HEK293 (cell line): Measurements from ENCODE around the gene P2RX7.

Experiments used
- HOXA7 ChIP-seq: sonication (generic); formaldehyde crosslinking; IDR thresholded peaks from 2 replicates; pipeline ENCODE4 v1.8.1; 2022; ENCODE audit warnings: missing genetic modification reagents, borderline replicate concordance
- ZBTB17 ChIP-seq: fragments of 450-650 bp; formaldehyde crosslinking; IDR thresholded peaks from 2 replicates; pipeline ENCODE4 v1.5.1; 2016; ENCODE audit warnings: missing biosample characterization, missing genetic modification characterization
- ZNF146 ChIP-seq: fragments of 450-650 bp; formaldehyde crosslinking; IDR thresholded peaks from 2 replicates; pipeline ENCODE4 v1.5.1; 2016; ENCODE audit warnings: missing biosample characterization, missing genetic modification characterization
- ZNF155 ChIP-seq: fragments of 450-650 bp; formaldehyde crosslinking; IDR thresholded peaks from 2 replicates; pipeline ENCODE4 v1.5.1; 2016; ENCODE audit warnings: missing biosample characterization, missing genetic modification characterization
- TF ChIP-seq, protein P1 (sequence below): fragments of 450-650 bp; formaldehyde crosslinking; IDR thresholded peaks from 2 replicates; pipeline ENCODE4 v1.5.1; 2016; ENCODE audit warnings: missing biosample characterization, missing genetic modification characterization

DNA sequence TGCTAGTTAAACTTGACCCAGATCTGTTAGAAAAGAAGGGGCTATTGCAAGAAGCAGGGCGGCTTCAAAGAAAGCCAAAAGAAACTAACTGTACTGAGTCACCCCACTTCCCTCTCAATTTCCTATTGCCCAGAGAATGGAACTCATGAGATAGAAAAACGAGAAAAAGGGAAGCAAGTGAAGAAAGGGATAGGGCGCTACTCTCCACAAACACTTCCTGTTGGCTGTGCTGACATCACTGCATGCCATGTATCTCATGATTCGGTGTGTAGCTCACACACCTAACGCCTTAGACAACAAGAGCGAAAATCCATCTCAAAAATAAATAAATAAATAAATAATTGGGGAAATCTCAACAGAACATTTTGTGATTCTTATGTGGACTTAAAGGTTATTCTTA is 64.2 kb downstream of the P2RX7 start:
- TF ChIP-seq ZNF155 (tag by site-specific recombination) (no peak), ZBTB17 (tag by site-specific recombination) (no peak), ZNF146 (no peak), HOXA7 (CRISPR knock-in tag) (no peak)
- TF ChIP-seq, protein P1, sequence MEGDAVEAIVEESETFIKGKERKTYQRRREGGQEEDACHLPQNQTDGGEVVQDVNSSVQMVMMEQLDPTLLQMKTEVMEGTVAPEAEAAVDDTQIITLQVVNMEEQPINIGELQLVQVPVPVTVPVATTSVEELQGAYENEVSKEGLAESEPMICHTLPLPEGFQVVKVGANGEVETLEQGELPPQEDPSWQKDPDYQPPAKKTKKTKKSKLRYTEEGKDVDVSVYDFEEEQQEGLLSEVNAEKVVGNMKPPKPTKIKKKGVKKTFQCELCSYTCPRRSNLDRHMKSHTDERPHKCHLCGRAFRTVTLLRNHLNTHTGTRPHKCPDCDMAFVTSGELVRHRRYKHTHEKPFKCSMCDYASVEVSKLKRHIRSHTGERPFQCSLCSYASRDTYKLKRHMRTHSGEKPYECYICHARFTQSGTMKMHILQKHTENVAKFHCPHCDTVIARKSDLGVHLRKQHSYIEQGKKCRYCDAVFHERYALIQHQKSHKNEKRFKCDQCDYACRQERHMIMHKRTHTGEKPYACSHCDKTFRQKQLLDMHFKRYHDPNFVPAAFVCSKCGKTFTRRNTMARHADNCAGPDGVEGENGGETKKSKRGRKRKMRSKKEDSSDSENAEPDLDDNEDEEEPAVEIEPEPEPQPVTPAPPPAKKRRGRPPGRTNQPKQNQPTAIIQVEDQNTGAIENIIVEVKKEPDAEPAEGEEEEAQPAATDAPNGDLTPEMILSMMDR (tag by site-specific recombination): no peak
